Measurements from ENCODE around the gene MCC.

MCC gene

DNA sequence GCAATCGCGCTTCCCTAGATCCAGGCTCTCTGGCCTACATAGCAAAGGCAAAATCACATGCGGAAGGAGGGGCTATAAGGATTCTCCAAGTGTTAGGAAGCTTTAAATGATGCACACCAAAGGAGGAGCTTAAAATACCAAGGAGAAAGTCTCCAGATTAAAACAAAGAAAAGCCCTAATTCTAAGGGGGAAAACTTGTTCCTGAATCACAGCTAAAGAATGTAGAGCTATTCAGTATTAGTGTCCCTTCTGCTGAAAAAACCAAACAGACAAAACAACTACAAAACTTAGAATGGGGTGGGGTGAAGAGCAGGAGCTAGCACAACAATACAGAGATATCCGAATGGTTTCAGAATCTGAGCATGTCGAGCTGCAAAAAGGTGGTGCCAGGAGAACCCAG, 297.9 kb downstream of the MCC start:
- TF ChIP-seq, protein P1, sequence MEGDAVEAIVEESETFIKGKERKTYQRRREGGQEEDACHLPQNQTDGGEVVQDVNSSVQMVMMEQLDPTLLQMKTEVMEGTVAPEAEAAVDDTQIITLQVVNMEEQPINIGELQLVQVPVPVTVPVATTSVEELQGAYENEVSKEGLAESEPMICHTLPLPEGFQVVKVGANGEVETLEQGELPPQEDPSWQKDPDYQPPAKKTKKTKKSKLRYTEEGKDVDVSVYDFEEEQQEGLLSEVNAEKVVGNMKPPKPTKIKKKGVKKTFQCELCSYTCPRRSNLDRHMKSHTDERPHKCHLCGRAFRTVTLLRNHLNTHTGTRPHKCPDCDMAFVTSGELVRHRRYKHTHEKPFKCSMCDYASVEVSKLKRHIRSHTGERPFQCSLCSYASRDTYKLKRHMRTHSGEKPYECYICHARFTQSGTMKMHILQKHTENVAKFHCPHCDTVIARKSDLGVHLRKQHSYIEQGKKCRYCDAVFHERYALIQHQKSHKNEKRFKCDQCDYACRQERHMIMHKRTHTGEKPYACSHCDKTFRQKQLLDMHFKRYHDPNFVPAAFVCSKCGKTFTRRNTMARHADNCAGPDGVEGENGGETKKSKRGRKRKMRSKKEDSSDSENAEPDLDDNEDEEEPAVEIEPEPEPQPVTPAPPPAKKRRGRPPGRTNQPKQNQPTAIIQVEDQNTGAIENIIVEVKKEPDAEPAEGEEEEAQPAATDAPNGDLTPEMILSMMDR (conservative IDR thresholded peaks at IDR 0.05; ENCODE audit: low read depth, low read length): no peak
- H3K4me3 ChIP-seq (ENCODE audit: low read length): no peak overlapping the region
- DNase-seq (ENCODE audit: low read depth): no peak

DNA sequence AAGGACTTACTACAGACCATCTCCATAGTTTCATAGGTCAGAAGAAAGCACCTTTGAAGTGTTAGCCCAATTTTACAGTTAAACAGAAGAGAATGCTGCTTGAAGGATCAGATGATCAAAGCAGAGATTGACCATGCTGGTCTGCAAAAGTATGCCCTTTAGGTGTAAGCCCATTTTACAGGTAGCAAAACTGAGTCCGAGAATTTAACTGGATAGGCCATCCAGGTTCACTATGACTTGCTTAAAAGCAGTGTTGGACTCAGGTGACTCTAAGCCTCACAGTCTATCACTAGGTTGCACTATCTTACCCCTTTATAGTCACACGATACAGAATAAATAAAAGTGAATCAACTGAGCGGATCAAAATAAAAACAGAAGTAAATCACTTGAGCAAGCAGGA, 299.0 kb downstream of the MCC start:
- H3K4me3 ChIP-seq (ENCODE audit: low read length): no peak overlapping the region
- TF ChIP-seq, protein P1 (conservative IDR thresholded peaks at IDR 0.05; ENCODE audit: low read depth, low read length): no peak
- DNase-seq (ENCODE audit: low read depth): no peak

DNA sequence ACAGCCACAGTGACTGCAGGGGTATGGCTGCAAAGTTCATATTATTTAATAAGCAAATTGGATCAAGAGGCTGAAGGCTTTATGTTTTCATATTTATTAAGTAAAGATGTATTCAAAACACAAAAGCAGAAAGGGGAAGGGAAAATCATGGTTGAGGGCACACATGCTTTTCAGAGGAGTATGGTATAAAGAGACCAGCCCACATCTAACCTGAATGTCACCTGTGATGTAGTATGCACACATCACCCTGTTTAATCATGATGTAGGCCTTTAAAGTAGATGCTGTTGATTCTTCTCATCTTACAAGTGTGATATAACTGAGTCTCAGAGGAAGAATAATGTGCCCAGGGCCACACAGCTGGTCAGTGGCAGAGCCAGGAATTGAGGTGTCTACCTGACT, 299.8 kb downstream of the MCC start:
- TF ChIP-seq, protein P1 (conservative IDR thresholded peaks at IDR 0.05; ENCODE audit: low read depth, low read length): no peak
- no peak overlapping the region for H3K4me3 ChIP-seq (ENCODE audit: low read length)
- no peak for DNase-seq (ENCODE audit: low read depth)

DNA sequence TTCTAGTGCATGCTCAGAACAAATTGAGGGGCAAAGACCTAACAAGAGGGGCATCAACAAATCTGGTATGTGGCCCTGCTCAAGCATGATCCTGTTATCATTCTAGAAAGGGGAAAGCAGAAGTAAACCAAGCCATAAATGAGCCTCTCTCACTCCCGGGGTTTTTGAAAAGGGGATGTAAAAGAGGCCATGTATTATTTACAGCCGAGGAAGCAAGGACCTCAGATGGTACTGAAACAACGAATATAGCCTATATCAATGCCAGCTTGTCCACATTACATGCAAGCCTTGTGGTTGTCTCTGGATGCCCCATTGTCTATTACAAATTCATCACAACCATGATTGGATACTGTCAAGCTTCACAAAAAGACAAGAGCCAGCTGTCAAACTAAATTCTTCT, 300.3 kb downstream of the MCC start:
- no peak for DNase-seq (ENCODE audit: low read depth)
- TF ChIP-seq, protein P1 (conservative IDR thresholded peaks at IDR 0.05; ENCODE audit: low read depth, low read length): no peak
- no peak overlapping the region for H3K4me3 ChIP-seq (ENCODE audit: low read length)

DNA sequence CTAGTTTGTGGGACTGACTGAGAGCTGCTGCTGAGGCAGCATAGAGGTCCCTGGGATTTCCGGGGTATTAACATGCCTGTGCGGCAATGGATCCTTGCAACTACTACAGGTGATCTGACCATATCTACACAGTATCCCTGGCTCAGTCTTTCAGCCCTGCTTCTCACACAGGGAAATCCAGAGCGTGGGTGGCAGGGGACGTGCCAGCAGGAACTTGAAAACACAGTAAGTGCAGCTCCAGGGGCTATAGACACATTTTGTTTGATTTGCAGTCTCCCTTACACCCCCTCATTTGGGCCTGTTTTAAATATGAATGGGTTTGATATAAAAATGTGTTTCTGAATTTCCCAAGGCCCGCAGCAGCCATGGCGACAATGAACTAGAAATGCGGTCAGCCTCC, 302.2 kb downstream of the MCC start:
- TF ChIP-seq, protein P1 (conservative IDR thresholded peaks at IDR 0.05; ENCODE audit: low read depth, low read length): no peak
- no peak overlapping the region for H3K4me3 ChIP-seq (ENCODE audit: low read length)
- no peak for DNase-seq (ENCODE audit: low read depth)

DNA sequence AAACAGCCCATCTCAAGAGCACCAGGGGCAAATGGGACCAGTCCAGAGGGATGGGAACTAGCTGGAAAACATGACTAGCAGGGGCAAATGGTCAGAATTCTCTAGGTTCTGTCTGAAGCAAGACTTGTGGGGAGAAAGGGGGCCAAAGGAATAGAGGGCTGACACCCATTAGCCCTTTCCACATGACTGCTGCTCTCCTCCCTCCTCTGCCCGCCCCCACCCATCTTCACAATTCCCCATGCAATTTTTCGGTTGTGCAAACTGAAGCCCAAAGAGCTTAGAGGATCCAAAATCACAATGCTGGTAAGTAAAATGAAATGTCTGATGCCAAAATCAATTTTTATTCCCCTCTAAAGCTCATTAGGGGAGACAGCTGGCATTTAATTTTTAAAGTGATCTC, 304.6 kb downstream of the MCC start:
- H3K4me3 ChIP-seq (ENCODE audit: low read length): no peak overlapping the region
- TF ChIP-seq, protein P1 (conservative IDR thresholded peaks at IDR 0.05; ENCODE audit: low read depth, low read length): no peak
- no peak for DNase-seq (ENCODE audit: low read depth)

DNA sequence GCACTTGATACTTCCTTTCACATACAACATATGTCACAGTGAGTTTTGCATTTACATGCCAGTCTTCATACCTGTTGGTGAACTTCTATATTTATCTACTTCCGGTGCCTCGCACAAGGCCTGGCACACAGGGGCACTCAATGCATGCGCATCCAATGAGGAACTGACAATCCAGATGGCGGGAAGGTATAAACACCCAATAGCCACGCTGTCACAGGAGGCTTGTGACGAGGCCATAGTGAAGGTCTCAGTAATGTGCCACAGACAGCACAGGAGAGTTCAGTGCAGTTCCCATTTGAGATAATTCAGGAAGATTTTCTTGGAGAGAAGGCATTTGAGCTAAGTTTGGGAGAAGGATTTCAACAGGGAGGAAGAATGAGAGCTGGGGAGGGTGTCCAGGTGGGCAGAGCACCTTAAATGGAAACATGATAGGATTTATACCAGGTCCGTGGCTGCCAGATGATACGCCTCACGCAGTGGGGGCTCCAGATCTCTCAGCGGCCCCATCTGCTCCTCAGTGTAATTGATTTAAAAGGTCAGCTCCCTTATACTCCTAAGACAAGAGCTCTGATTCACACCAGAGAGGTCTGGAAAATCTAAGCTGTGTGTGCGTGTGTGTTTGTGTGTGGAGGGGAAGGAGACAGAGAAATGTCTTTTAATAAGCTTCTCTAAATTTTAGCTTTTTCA, 305.5 kb downstream of the MCC start:
- no peak overlapping the region for H3K4me3 ChIP-seq (ENCODE audit: low read length)

More for the DNA sequence above, 305.5 kb downstream of the MCC start:
- TF ChIP-seq, protein P1 (conservative IDR thresholded peaks at IDR 0.05; ENCODE audit: low read depth, low read length): no peak
- DNase-seq (ENCODE audit: low read depth): no peak
